Stimulated activated CD4-positive, alpha-beta T cell treated with anti-CD3 and anti-CD28 coated beads, Interleukin-15, amount 100 ng/mL, for 1 hour (primary cell): ENCODE measurements around the gene CTAGE9.
"Not testable (repeated sequence)": the region's sequence is repeated elsewhere in the genome, so short reads cannot be mapped to it uniquely, and the experiment has no call there.

Experiments
- DNase-seq, 2 donors: peaks; one replicate each; pipeline ENCODE4 v3.0.0-alpha.2; 2020; ENCODE audit warnings: low read depth in 1 of 2, low spot score in 1 of 2

The CTAGE9 gene

DNA sequence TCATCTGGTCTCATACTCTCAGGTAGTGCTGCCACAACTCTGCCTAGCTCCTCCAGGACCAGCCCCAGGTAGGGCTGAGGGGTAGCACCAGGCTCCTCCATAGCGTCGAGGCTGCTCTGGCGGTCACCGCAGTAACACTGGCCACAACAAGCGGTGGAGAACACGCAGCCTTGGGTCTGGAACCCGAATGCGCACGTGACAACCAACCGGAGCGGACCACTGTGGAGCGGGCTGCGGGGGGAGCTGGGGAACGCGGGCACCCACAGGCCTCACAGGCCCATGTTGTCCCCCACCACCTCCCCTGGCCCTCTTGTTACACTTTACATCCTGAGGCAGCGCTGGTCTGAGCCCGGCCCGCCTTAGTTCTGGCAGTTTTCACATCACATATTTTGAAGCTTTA, at the start of gene CTAGE9:
Gene CTAGE9 (minus strand): TSS at position 101 of the 400 bp plus-strand sequence. CDS start 0 bp downstream, at position 101.
- not testable (repeated sequence) for DNase-seq

GRCh38 chr6:131758920-131759319, 48.1 kb upstream of the CTAGE9 start:
- no peak for DNase-seq

DNA sequence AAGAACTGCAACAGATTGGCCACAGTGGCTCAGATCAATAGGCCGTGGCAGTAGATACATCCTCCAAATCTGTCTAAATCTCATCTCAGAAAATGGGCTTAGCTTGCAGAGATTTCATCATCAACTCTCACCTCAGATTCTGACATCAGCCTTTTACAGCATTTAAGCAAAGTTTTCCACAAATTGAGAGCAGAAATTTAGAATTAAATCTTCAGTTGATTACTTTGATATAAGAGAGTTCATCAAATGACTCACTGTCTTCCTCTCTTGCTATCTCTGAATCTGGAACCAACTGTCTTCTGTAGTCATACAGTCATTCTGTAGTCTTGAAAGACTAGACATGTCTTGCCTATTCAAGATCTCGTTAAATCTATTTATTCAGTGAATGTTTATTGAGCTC, 45.2 kb upstream of the CTAGE9 start:
- no peak for DNase-seq

DNA sequence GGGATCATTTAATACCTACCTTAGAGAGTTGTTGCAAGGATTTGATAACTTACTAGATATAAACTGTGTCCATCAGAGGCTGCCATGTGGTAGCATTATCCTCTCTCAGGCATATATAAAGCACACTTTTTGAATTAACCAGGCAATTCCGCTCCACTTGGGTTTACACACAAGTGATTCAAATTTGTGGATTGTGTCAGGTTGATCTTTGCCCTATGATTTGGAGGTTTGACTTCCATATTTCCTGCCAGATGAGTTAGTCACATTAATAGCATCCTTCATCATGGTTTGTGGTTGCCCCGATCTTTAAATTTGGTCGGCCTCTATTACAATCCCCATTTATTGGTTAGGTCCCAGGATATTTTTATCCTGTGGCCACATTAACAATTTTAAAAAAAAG, 44.8 kb upstream of the CTAGE9 start:
- DNase-seq = no peak

DNA sequence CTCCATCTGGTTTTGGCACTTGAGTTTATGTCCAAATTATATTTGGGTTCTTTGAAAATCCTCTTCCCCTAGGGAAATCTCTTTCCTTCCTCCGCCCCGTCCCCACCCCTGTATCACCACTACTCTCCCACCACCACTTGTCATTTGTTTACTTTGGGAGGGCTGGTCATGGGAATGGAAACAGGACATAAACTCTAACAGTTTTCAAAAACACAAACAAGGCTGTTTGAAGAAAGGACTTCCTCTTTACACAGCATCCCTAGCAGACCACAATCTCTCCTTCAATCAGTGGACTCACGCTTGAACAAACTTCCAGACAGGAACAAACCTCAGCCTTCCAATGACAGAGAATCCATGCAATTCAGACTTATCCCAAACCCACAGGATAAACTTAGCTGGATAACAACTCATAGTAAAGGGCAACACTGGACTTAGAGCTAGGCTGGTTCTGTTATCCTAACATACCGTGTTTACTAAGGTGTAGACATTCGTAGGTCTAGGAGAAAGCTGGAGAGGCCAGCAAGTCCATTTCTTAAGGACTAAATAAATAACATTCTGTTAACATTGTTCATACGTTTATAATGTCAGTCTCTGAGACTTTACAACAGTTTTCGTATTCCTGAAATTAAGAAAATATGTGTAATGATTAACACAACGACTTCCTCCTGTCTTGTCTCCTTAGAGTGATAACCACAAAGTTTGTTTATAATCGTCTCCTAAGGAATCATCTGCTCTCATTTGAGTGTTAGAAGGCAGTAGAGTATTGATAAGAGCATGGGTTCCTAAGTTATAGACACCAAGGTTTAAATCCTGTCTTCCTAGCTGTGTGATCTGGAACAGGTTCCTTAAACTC, 44.1 kb upstream of the CTAGE9 start:
- DNase-seq = no peak

DNA sequence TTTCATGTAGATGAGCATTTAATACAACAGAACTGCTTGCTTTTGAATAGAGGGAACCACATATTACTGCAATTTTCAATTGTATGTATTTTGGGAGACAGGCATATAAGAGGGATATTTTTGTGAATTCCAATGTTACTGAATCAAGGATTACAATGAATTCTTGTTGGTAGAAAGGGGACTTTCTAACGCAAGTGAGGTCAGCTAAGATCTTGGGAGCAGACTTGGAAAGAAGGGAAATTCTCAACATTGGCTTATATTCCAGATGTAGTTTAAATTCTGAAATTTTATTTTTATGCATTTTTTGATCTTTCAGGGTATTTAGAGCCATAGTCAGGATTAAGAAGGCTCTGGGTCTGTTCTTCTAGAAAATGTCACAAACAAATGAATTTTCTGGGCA, 43.3 kb upstream of the CTAGE9 start:
- no peak for DNase-seq

GRCh38 chr6:131751012-131751715, 40.3 kb upstream of the CTAGE9 start:
- not testable (repeated sequence) for DNase-seq

- no peak for DNase-seq
Observed at GRCh38 chr6:131749023-131749422, 38.2 kb upstream of the CTAGE9 start.

DNA sequence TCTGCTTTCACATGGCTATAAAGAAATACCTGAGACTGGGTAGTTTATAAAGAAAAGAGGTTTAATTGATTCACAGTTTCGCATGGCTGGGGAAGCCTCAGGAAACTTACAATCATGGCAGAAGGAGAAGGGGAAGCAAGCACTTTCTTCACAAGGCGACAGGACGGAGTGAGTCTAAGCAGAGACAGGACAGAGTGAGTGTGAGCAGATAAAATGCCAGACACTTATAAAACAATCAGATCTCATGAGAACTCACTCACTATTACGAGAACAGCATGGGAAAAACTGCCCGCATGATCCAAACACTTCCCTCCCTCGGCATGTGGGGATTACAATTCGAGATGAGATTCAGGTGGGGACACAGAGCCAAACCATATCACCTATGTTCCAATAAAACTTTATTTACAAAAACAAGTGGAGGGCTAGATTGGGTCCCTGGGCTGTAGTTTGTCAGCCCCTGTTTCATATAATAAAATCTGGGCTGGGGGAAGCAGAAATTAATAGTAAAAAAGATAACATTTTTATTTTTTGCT, 37.1 kb upstream of the CTAGE9 start:
- DNase-seq = no peak

DNA sequence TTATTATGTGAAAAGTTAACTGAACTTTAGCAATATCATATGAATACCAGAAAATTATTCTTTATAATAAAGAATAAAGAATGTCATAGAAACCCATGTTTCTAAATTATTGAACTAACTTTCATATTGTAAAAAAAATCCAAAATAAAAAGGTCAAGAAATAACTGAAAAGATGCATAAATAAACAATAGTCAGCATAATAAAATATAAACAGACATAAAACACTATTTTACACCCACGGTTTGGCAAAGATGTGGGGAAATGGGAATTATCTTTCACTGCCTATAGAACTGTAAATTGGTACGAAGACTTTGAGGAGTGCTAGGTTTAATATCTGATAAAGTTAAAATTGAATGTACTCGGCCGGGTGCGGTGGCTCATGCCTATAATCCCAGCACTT, 34.7 kb upstream of the CTAGE9 start:
- DNase-seq = no peak

GRCh38 chr6:131744432-131745287, 33.8 kb upstream of the CTAGE9 start:
- no peak for DNase-seq

DNA sequence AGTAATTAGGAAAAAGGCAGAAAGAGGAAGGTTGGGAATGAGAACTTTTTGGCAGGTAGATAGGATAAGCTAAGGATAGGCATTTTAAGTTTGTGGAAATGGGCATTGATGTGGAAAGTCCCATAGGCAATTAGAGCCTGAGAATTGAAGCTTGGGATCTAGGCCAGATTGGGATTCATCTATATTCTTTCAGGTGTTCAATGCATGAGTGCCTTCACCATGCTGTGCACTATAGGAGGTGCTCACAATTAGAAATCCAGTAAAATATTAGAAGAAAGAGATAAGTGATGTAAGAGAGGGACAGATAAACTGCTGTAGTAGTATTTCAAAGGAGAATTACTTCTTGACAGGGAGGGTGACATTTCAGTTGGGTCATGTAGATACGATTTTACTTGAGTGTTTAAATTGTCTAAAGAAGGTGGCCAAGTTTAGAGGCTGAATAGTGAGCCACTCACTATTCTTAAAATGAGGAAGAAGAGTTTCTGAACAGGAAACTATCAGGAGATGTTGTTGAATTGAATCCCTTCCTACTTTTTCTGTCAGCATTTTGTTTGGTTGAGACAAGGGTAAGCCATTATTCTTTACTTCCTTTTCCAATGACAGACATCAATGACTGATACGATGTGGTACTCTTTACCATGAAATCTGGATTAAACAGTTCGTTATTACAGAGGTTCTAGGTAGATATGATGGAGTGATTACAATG, 31.0 kb upstream of the CTAGE9 start:
- DNase-seq = no peak

DNA sequence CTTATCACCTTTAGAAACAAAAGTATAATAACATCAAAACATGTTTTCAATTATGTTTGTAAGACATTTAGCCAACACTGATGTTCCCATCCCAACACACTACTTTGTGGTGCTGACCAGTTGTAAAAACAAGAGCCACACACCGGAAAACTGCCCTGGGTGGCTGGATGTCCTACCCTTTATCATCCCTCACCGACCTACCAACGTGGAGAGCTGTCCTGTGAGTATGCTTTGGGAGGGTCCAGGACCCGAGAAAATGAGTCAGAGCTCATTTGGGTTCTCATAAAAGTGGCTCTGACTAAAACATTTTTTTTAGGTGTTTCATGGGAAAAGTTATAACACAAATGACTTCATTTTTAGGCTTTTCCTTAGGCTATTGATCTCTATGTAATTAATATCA, 29.3 kb upstream of the CTAGE9 start:
- no peak for DNase-seq

GRCh38 chr6:131739136-131739535, 28.3 kb upstream of the CTAGE9 start:
- DNase-seq = no peak

DNA sequence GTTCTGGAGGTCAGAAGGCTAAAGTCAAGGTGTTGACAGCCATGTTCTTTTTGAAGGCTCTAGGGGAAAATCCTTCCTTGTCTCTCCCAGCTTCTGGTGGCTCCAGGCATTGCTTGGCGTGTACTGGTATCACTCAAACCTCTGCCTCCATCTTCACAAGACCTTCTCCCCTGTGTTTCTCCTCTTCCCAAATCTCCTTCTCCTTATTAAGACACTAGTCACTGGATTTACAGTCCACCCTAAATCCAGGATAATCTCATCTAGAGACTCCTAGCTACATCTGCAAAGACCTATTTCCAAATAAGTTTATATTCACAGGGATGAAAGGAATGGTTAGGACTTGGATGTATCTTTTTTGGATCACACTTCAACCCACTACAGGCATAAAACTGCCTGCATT, 26.0 kb upstream of the CTAGE9 start:
- DNase-seq = no peak

DNA sequence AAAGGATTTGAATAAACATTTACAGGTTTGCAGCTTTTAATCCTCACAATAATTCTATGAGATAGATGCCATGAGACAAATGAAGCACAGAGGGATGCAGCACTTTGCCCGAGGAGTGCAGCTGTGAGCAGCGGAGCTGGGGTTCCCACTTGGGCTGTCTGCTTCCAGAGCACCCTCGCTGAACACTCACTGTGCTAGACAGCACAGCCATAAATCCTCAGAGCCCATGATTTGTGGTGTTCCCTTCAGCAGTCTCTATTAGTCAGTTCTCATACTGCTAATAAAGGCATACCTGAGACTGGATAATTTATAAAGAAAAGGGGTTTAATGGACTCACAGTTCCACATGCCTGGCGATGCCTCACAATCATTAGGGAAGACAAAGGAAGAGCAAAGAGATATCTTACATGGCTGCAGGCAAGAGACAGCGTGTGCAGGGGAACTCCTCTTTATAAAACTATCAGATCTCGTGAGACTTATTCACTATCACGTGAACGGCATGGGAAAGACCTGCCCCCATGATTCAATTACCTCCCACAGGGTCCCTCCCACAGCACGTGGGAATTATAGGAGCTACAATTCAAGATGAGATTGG, 25.3 kb upstream of the CTAGE9 start:
- no peak for DNase-seq

DNA sequence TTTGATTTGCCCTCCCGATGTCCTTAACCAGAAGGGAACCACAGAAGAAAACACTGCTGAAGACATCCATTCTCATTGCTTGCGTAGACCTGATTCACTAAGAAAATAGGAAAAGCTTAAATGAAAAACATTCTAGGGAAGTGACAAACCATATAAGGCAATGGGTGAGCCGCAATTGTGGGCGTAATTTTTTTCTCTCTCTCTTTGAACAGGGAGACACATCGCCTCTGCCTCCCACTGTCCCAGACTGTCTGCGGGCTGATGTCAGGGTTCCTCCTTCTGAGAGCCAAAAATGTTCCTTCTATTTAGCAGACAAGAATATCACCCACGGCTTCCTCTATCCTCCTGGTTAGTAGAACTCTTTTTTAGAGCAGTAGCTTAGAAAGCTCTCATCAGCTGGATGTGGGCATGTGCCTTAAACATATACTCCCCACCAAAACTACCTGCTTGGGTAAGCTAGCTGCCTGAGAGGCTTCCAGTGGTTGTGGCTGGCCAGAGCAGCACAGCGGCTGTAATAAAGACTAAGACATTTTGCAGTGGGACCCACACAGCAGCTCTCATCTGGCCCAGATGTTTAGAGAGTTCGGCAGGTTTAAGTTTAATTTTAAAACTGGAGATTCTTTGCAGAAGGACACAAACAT, 22.7 kb upstream of the CTAGE9 start:
- DNase-seq = no peak

DNA sequence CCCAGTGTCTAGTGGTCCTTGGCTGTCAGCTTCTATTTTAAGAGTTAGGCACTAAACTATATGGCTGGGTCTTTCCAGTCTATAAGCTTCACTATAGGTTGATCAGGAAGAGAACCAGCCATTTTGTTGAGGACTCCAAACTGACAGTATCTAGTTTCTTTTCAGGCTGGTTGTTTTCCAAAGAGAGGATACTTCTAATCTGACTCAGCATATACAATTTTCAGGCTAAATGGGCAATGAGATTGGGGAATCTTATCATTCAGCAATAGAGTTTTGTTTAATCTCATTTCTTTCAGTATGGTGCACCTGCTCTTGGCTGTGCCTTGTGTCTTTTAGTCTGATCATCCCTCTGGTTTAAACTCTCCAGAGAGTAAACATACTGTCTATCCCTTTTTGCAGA, 20.4 kb upstream of the CTAGE9 start:
- no peak for DNase-seq

DNA sequence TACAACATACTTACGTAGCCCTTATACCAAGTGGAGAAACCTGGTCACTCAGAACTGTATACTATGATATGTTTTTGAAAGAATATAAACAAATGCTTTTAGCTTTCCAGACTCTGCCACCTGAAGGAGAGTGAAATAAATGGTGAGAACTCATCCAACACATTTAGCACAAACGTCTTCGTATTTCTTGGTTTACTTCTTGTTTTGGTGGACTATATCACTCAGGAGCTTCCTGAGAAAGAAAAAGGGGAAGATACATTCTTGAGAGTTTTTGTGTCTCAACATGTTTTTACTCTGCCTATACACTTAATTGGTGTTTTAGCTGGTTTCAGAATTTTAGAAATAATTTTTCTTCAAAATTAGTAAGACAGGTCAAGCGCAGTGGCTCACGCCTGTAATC, 19.4 kb upstream of the CTAGE9 start:
- DNase-seq = no peak

GRCh38 chr6:131729550-131729949, 18.7 kb upstream of the CTAGE9 start:
- DNase-seq = no peak
